ENCODE measurements around the gene TGFBR3.

The TGFBR3 gene

GRCh38 chr1:91707114-91707889, 178.6 kb downstream of the TGFBR3 start:
- no peak for DNase-seq (ENCODE audit: low read depth)
- no peak for TF ChIP-seq CTCF (IDR thresholded peaks at IDR 0.05; ENCODE audit: insufficient read depth, low read depth, low read length, missing control alignments)
- H3K4me3 ChIP-seq (ENCODE audit: low read depth, low read length), result no peak overlapping the region

DNA sequence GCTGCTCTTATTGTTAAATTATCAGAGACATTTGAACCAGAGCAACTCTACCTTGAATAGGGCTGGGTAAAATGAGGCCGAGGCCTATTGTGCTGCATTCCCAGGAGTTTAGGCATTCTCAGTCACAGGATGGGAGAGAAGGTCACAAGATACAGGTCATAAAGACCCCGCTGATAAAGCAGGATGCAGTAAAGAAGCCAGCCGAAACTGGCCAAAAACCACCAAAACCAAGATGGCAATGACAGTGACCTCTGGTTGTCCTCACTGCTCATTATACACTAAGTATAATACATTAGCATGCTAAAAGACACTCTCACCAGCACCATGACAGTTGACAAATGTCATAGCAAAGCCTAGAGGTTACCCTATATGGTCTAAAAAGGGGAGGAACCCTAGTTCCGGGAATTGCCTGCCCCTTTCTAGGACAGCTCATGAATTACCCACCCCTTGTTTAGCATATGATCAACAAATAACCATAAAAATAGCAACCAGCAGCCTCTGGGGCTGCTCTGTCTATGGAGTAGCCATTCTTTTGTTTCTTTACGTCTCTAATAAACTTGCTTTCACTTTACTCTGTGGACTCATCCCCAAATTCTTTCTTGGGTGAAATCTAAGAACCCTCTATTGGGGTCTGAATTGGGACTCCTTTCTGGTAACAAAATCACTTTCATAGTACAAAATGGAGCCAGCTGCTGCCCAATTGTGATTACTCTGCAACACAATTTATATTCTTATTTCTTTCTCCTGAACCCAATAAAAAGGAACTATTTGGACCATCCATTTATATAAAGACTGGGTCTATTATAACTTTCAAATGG, 179.6 kb downstream of the TGFBR3 start:
- no peak for TF ChIP-seq CTCF (IDR thresholded peaks at IDR 0.05; ENCODE audit: insufficient read depth, low read depth, low read length, missing control alignments)
- H3K4me3 ChIP-seq (ENCODE audit: low read depth, low read length), result no peak overlapping the region
- DNase-seq (ENCODE audit: low read depth), result no peak

DNA sequence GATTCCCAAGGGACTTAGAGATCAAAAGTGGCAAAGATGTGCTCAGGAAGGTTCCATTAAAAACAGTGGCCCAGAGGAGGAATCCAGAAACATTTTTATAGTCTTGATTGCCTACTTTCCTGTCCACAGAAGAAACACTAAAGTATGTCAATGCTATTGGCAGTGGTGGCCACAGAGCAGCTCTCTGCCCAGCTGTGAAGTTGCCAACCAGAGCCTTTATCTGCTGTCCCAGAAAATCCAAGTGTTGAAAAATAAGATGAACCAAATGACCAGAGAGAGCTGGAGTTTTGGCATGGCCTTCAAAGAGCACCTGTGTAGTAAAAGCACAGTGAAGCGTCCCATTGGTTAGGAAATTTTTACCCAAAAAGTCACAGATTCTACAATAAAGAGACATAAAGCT, 181.2 kb downstream of the TGFBR3 start:
- no peak for TF ChIP-seq CTCF (IDR thresholded peaks at IDR 0.05; ENCODE audit: insufficient read depth, low read depth, low read length, missing control alignments)
- no peak for DNase-seq (ENCODE audit: low read depth)
- H3K4me3 ChIP-seq (ENCODE audit: low read depth, low read length), result no peak overlapping the region

GRCh38 chr1:91703095-91703494, 182.9 kb downstream of the TGFBR3 start:
- no peak overlapping the region for H3K4me3 ChIP-seq (ENCODE audit: low read depth, low read length)
- no peak for DNase-seq (ENCODE audit: low read depth)
- no peak for TF ChIP-seq CTCF (IDR thresholded peaks at IDR 0.05; ENCODE audit: insufficient read depth, low read depth, low read length, missing control alignments)

DNA sequence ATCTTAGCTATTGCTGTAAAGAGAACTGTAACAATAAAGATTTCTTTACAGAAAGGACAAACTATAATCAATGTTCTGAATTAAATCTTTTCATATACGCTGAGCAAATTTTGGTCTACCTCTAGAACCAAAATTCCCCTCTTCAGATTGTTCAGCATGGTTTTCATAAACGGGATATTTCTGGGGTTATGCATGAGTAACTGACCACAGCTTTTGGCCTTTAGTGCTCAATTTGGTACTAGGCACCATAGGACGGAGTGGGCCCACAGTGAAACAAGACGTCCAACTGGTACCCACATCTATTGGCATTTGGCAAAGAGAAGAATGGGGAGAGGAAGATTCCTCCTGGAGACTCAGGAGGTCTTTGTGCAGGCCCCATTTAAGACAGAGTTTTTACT, 184.5 kb downstream of the TGFBR3 start:
- TF ChIP-seq CTCF (IDR thresholded peaks at IDR 0.05; ENCODE audit: insufficient read depth, low read depth, low read length, missing control alignments), result no peak
- no peak overlapping the region for H3K4me3 ChIP-seq (ENCODE audit: low read depth, low read length)
- DNase-seq (ENCODE audit: low read depth), result no peak

DNA sequence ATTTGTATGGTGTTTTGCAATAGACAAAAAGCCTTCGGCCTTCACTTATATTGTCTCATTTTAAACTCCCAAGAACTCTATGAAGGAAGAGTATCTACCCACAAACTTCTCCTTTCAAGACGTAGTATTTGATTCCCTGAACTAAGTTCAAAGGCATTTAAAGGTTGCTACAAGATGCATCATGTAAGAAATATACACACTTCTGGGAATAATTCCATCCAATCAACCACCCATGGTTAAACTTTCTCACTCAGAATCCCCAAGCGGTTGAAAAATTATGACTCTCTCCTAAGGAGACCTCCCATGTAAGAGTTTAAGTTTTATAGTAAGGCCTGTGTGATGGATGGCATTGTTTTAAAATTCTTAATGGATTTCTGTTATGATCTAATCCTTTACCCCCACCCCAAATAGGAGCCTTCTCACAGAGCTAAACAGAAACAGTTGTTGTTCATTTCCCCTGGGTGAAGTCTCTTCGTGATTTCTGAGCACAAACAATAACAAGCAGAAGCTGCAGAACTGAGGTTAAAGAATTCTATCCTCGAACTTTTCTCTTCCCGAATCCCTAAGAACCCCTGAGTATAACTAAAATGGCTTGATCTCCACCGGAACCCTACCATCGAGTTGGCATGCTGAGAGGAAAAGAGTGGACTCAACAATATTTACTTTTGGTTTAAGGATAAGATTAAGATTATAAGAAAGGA, 185.0 kb downstream of the TGFBR3 start:
- no peak overlapping the region for H3K4me3 ChIP-seq (ENCODE audit: low read depth, low read length)
- no peak for TF ChIP-seq CTCF (IDR thresholded peaks at IDR 0.05; ENCODE audit: insufficient read depth, low read depth, low read length, missing control alignments)
- DNase-seq (ENCODE audit: low read depth), result no peak
